Sigmoid colon (tissue), 3 donors: ENCODE data around the gene BCL11B.

Source experiments
- CTCF ChIP-seq, 4 experiments: fragments of 450-650 bp in 3 of 4; fragments of 200-600 bp in 1 of 4; IDR thresholded peaks; one replicate each; pipeline ENCODE4 v1.5.1; 2016 to 2019; ENCODE audit warnings: antibody characterized with exemption in 4 of 4, mild to moderate bottlenecking in 3 of 4, moderate library complexity in 2 of 4
- POLR2A ChIP-seq, 2 donors: fragments of 450-650 bp; IDR thresholded peaks; one replicate each; pipeline ENCODE4 v1.6.1; 2016; ENCODE audit warnings: antibody characterized with exemption in 2 of 2, mild to moderate bottlenecking in 2 of 2, moderate library complexity in 2 of 2

GRCh38 chr14:99157246-99157645 lies 114.8 kb downstream of the BCL11B start:
- TF ChIP-seq CTCF (IDR thresholded peaks at IDR 0.05) (no peak), POLR2A (IDR thresholded peaks at IDR 0.05) (no peak)
